Measurements from ENCODE around the gene NR6A1.

Gene NR6A1

DNA sequence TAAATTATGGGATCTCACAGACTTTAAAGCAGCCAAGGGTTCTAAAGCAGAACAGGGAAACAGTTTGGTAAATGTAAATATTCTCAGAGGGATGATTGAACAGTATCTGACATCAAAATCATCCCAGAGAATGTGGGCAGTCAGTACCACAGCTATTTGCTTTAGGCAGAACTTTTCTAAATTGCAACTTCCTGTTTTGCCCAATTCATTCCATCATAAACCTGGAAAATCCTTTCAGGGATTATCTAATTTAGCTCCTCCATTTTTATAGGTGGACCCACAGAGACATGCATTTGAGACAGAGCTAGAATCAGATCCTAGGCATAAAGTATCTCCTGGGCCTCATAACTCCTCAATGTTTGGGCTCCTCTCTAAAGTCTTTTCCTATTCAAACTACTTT is 12.4 kb downstream of the NR6A1 start:
- no peak overlapping the region for H3K27ac ChIP-seq (ENCODE audit: low read depth, low read length)
- no peaks in the 10 kb centered on the region for H3K4me1 ChIP-seq (ENCODE audit: control insufficient read depth, insufficient read depth, low read length)
- no peaks in the 10 kb centered on the region for H3K36me3 ChIP-seq (ENCODE audit: control insufficient read depth, insufficient read depth, low read length)
- no peak overlapping the region for H3K4me3 ChIP-seq (ENCODE audit: low read length)
- no peak overlapping the region for H3K9ac ChIP-seq (ENCODE audit: low read length)
- no peaks in the 10 kb centered on the region for H3K27me3 ChIP-seq (ENCODE audit: control insufficient read depth, insufficient read depth, low read length)

GRCh38 chr9:124758061-124758460 is 13.1 kb downstream of the NR6A1 start:
- Histone ChIP-seq H3K27me3 (ENCODE audit: control insufficient read depth, insufficient read depth, low read length) (no peaks in the 10 kb centered on the region), H3K27ac (ENCODE audit: low read depth, low read length) (no peak overlapping the region), H3K4me3 (ENCODE audit: low read length) (no peak overlapping the region), H3K36me3 (ENCODE audit: control insufficient read depth, insufficient read depth, low read length) (no peaks in the 10 kb centered on the region), H3K9ac (ENCODE audit: low read length) (no peak overlapping the region), H3K4me1 (ENCODE audit: control insufficient read depth, insufficient read depth, low read length) (no peaks in the 10 kb centered on the region)

GRCh38 chr9:124757616-124758015 is 13.5 kb downstream of the NR6A1 start:
- Histone ChIP-seq H3K27ac (ENCODE audit: low read depth, low read length) (no peak overlapping the region), H3K9ac (ENCODE audit: low read length) (no peak overlapping the region), H3K36me3 (ENCODE audit: control insufficient read depth, insufficient read depth, low read length) (no peaks in the 10 kb centered on the region), H3K4me1 (ENCODE audit: control insufficient read depth, insufficient read depth, low read length) (no peaks in the 10 kb centered on the region), H3K27me3 (ENCODE audit: control insufficient read depth, insufficient read depth, low read length) (no peaks in the 10 kb centered on the region), H3K4me3 (ENCODE audit: low read length) (no peak overlapping the region)

GRCh38 chr9:124756011-124756410 is 15.1 kb downstream of the NR6A1 start:
- H3K4me3 ChIP-seq (ENCODE audit: low read length) = no peak overlapping the region
- no peaks in the 10 kb centered on the region for H3K27me3 ChIP-seq (ENCODE audit: control insufficient read depth, insufficient read depth, low read length)
- H3K4me1 ChIP-seq (ENCODE audit: control insufficient read depth, insufficient read depth, low read length) = no peaks in the 10 kb centered on the region
- no peak overlapping the region for H3K27ac ChIP-seq (ENCODE audit: low read depth, low read length)
- no peak overlapping the region for H3K9ac ChIP-seq (ENCODE audit: low read length)
- H3K36me3 ChIP-seq (ENCODE audit: control insufficient read depth, insufficient read depth, low read length) = no peaks in the 10 kb centered on the region

DNA sequence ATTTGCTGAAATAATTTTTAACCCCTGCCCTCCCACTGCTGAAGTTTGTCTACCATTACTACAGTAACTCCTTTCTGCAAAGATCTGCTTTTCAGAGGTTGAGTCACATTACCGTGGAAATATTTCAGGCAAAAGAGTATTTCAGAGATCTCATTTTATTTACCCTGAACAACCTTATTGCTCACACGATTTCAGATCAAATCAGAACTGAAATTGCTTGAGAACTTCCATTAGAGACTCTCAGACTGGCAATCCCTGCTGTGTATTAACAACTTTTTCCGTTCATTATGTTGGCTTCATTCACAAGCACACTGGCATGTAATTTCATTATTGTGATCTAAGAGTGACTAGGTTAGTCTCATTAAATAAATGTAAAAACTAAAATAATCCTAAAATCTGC is 16.1 kb downstream of the NR6A1 start:
- H3K27ac ChIP-seq (ENCODE audit: low read depth, low read length) = no peak overlapping the region
- no peak overlapping the region for H3K4me3 ChIP-seq (ENCODE audit: low read length)
- no peak overlapping the region for H3K9ac ChIP-seq (ENCODE audit: low read length)
- H3K4me1 ChIP-seq (ENCODE audit: control insufficient read depth, insufficient read depth, low read length) = no peaks in the 10 kb centered on the region
- H3K36me3 ChIP-seq (ENCODE audit: control insufficient read depth, insufficient read depth, low read length) = no peaks in the 10 kb centered on the region
- no peaks in the 10 kb centered on the region for H3K27me3 ChIP-seq (ENCODE audit: control insufficient read depth, insufficient read depth, low read length)

DNA sequence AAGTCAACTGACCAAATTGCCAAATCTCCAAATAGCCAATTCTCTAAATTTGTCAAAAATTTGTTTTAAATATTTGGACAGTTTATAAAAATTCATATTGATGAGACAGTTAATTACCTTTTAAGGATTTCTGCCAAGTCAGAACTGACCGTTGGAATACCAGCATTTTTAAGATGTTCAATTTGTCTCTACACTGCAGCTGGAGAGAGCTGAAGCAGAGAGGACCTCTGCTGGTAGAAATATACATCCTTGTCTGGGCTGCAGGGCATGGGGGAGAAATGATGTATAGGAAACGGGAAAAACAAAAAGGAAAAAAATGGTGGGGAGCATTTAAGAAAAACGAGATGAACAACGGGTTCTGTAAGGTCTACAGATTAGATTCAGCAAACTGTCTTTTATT is 16.8 kb downstream of the NR6A1 start:
- H3K4me3 ChIP-seq (ENCODE audit: low read length) = no peak overlapping the region
- no peak overlapping the region for H3K9ac ChIP-seq (ENCODE audit: low read length)
- no peaks in the 10 kb centered on the region for H3K27me3 ChIP-seq (ENCODE audit: control insufficient read depth, insufficient read depth, low read length)
- no peaks in the 10 kb centered on the region for H3K36me3 ChIP-seq (ENCODE audit: control insufficient read depth, insufficient read depth, low read length)
- no peak overlapping the region for H3K27ac ChIP-seq (ENCODE audit: low read depth, low read length)
- no peaks in the 10 kb centered on the region for H3K4me1 ChIP-seq (ENCODE audit: control insufficient read depth, insufficient read depth, low read length)

- Histone ChIP-seq H3K4me3 (ENCODE audit: low read length) (no peak overlapping the region), H3K27ac (ENCODE audit: low read depth, low read length) (no peak overlapping the region), H3K36me3 (ENCODE audit: control insufficient read depth, insufficient read depth, low read length) (no peaks in the 10 kb centered on the region), H3K27me3 (ENCODE audit: control insufficient read depth, insufficient read depth, low read length) (no peaks in the 10 kb centered on the region), H3K9ac (ENCODE audit: low read length) (no peak overlapping the region), H3K4me1 (ENCODE audit: control insufficient read depth, insufficient read depth, low read length) (no peaks in the 10 kb centered on the region)
Observed at GRCh38 chr9:124752967-124753366, 18.1 kb downstream of the NR6A1 start.

- no peak overlapping the region for H3K27ac ChIP-seq (ENCODE audit: low read depth, low read length)
- H3K9ac ChIP-seq (ENCODE audit: low read length) = no peak overlapping the region
- H3K36me3 ChIP-seq (ENCODE audit: control insufficient read depth, insufficient read depth, low read length) = no peaks in the 10 kb centered on the region
- no peaks in the 10 kb centered on the region for H3K4me1 ChIP-seq (ENCODE audit: control insufficient read depth, insufficient read depth, low read length)
- H3K4me3 ChIP-seq (ENCODE audit: low read length) = no peak overlapping the region
- H3K27me3 ChIP-seq (ENCODE audit: control insufficient read depth, insufficient read depth, low read length) = no peaks in the 10 kb centered on the region
Observed at GRCh38 chr9:124749781-124750180, 21.3 kb downstream of the NR6A1 start.

DNA sequence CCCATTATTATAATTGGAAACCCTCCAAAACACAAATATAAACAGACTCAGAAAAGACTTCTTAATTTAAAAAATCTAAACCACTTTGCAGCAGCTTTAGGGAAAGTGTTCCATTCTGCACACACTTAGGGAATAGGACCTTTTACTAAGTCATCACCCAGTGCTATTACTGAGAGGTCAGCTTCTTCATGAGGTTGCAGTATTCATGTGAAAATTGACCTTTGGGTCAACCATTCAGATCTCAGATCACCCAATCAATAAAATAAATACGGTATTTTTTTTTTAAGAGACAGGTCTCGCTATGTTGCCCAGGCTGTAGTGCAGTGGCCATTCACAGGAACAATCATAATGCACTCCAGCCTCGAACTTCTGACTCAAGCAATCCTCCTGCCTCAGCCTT is 21.8 kb downstream of the NR6A1 start:
- H3K27me3 ChIP-seq (ENCODE audit: control insufficient read depth, insufficient read depth, low read length) = no peaks in the 10 kb centered on the region
- no peaks in the 10 kb centered on the region for H3K4me1 ChIP-seq (ENCODE audit: control insufficient read depth, insufficient read depth, low read length)
- no peak overlapping the region for H3K9ac ChIP-seq (ENCODE audit: low read length)
- no peak overlapping the region for H3K27ac ChIP-seq (ENCODE audit: low read depth, low read length)
- no peaks in the 10 kb centered on the region for H3K36me3 ChIP-seq (ENCODE audit: control insufficient read depth, insufficient read depth, low read length)
- H3K4me3 ChIP-seq (ENCODE audit: low read length) = no peak overlapping the region

DNA sequence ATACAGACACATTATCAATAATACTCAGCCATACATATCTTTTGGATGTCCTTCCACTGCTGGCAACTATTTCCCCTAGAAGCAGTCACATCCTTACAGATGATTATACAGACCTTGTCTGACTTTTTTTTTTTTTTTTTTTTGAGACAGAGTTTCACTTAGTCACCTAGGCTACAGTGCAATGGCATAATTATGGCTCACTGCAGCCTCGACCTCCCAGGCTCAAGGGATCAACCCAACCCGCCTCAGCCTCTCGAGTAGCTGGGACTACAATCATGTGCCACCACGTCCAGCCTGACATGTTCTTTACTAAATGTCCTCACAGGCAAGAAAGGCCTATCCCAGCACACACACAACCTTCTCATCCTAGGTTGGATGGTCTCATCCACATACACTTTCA is 24.0 kb downstream of the NR6A1 start:
- Histone ChIP-seq H3K36me3 (ENCODE audit: control insufficient read depth, insufficient read depth, low read length) (no peaks in the 10 kb centered on the region), H3K4me3 (ENCODE audit: low read length) (no peak overlapping the region), H3K9ac (ENCODE audit: low read length) (no peak overlapping the region), H3K27me3 (ENCODE audit: control insufficient read depth, insufficient read depth, low read length) (no peaks in the 10 kb centered on the region), H3K27ac (ENCODE audit: low read depth, low read length) (no peak overlapping the region), H3K4me1 (ENCODE audit: control insufficient read depth, insufficient read depth, low read length) (no peaks in the 10 kb centered on the region)

- Histone ChIP-seq H3K9ac (ENCODE audit: low read length) (no peak overlapping the region), H3K4me1 (ENCODE audit: control insufficient read depth, insufficient read depth, low read length) (no peaks in the 10 kb centered on the region), H3K36me3 (ENCODE audit: control insufficient read depth, insufficient read depth, low read length) (no peaks in the 10 kb centered on the region), H3K27me3 (ENCODE audit: control insufficient read depth, insufficient read depth, low read length) (no peaks in the 10 kb centered on the region), H3K27ac (ENCODE audit: low read depth, low read length) (no peak overlapping the region), H3K4me3 (ENCODE audit: low read length) (no peak overlapping the region)
Observed at GRCh38 chr9:124743686-124744348, 27.3 kb downstream of the NR6A1 start.

DNA sequence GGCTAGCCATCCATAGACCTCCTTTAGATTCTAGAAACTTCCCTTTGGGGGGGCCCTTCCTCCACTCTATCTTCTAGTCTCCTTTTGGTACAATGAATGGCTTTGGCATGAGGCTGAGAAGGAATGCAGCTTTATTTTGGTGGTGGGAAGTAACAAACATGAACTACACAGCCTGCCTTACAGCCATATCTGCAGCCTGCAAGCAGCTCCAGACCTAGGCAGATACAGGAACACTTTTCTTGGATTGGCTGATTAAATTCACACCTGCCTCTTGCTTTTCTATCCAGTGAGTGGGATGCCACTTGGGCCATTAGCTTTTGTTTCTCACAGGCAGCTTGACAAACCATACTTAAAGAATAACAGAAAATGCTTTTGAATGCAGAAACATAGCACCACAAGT is 28.2 kb downstream of the NR6A1 start:
- H3K9ac ChIP-seq (ENCODE audit: low read length) = no peak overlapping the region
- H3K4me1 ChIP-seq (ENCODE audit: control insufficient read depth, insufficient read depth, low read length) = no peaks in the 10 kb centered on the region
- no peak overlapping the region for H3K27ac ChIP-seq (ENCODE audit: low read depth, low read length)
- H3K4me3 ChIP-seq (ENCODE audit: low read length) = no peak overlapping the region
- no peaks in the 10 kb centered on the region for H3K27me3 ChIP-seq (ENCODE audit: control insufficient read depth, insufficient read depth, low read length)
- H3K36me3 ChIP-seq (ENCODE audit: control insufficient read depth, insufficient read depth, low read length) = no peaks in the 10 kb centered on the region

DNA sequence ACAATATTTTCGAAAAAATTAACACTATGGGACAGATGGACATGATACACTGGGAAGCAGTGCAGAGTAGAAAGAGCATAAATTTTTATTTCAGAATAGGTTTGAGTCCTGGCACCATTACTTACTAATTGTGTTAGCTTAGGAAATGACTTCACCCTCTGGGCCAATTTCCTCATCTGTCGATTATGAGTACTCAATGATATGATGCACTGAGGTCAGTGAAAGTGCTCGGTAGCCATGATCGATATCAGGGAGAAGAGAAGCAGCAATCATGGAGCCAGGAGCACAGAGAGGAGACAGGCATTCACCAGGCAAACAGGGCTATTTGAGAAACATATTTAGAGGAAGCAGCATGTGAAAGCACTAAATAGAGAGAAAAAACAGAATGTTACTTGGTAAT is 29.4 kb downstream of the NR6A1 start:
- no peaks in the 10 kb centered on the region for H3K27me3 ChIP-seq (ENCODE audit: control insufficient read depth, insufficient read depth, low read length)
- no peak overlapping the region for H3K27ac ChIP-seq (ENCODE audit: low read depth, low read length)
- H3K4me3 ChIP-seq (ENCODE audit: low read length) = no peak overlapping the region
- no peaks in the 10 kb centered on the region for H3K4me1 ChIP-seq (ENCODE audit: control insufficient read depth, insufficient read depth, low read length)
- H3K9ac ChIP-seq (ENCODE audit: low read length) = no peak overlapping the region
- no peaks in the 10 kb centered on the region for H3K36me3 ChIP-seq (ENCODE audit: control insufficient read depth, insufficient read depth, low read length)

Data from rectal smooth muscle tissue (tissue), 1 donor.